K562 (cell line): ENCODE measurements around the gene LRRC8E. TPM values are rescaled to one million over a fixed set of nuclear protein-coding genes. Genes with fewer than 3 reads are reported as not detected.

Experiments used
- ATF1 ChIP-seq, 2 experiments: fragments of 450-650 bp in 1 of 2; IDR thresholded peaks; 2 replicates each; pipeline ENCODE4 v1.6.1; 2016; ENCODE audit warnings: missing compliant biosample characterization in 1 of 2, missing genetic modification characterization in 1 of 2
- ATF2 ChIP-seq: sonication (generic); formaldehyde crosslinking; IDR thresholded peaks from 2 replicates; pipeline ENCODE4 v1.8.1; 2022; ENCODE audit warnings: missing genetic modification reagents
- ATF7 ChIP-seq: fragments of 450-650 bp; IDR thresholded peaks from 2 replicates; pipeline ENCODE4 v1.7.1; 2014; ENCODE audit warnings: mild to moderate bottlenecking, moderate library complexity
- CREB1 ChIP-seq, 2 experiments: sonication (generic) in 1 of 2; formaldehyde crosslinking in 1 of 2; IDR thresholded peaks; 2 replicates each; pipeline versions ENCODE4 v1.6.1 to v1.8.0; 2012 to 2022; ENCODE audit warnings: inconsistent platforms in 1 of 2, mild to moderate bottlenecking in 1 of 2, missing genetic modification reagents in 1 of 2, moderate library complexity in 1 of 2
- PYGO2 ChIP-seq: fragments of 450-650 bp; IDR thresholded peaks from 2 replicates; pipeline ENCODE4 v1.6.1; 2016; ENCODE audit warnings: mild to moderate bottlenecking, missing genetic modification characterization, moderate library complexity, missing compliant biosample characterization
- SRF ChIP-seq, 2 experiments: fragments of 250-450, 450-650 bp in 1 of 2; sonication (Bioruptor Pico) in 1 of 2; sonication (generic) in 1 of 2; formaldehyde crosslinking; IDR thresholded peaks; 2 replicates each; pipeline versions ENCODE4 v1.5.0 to v1.5.1; 2020 to 2022; ENCODE audit warnings: mild to moderate bottlenecking in 1 of 2, missing genetic modification reagents in 1 of 2
- ZNF175 ChIP-seq: fragments of 200-800 bp; sonication (Bioruptor generic); IDR thresholded peaks from 2 replicates; pipeline ENCODE4 v1.6.1; 2016; ENCODE audit warnings: low read depth, mild to moderate bottlenecking, missing genetic modification characterization, missing compliant biosample characterization
- ZSCAN32 ChIP-seq: fragments of 450-650 bp; formaldehyde crosslinking; IDR thresholded peaks from 2 replicates; pipeline ENCODE4 v1.4.0; 2020; ENCODE audit warnings: mild to moderate bottlenecking, moderate library complexity
- polyA plus RNA-seq, 8 experiments: library from polyadenylated mRNA; depleted of rRNA in 4 of 8; stranded (reverse) in 5 of 8; unstranded in 3 of 8; fragments of >200 nt; fragmentation: Nextera tagmentation in 2 of 8; fragmentation: Illumina TruSeq in 1 of 8; extraction: Ambion mirVana in 2 of 8; extraction: Trizol in 1 of 8; gene quantifications; 2 replicates each; pipeline versions ENCODE4 v1.2.1 to v1.2.3, GENCODE V29; 2011 to 2014; ENCODE audit warnings: inconsistent platforms in 1 of 8, missing spikeins in 1 of 8
- total RNA-seq, 7 experiments: library from RNA; depleted of rRNA in 6 of 7; stranded (reverse); fragments of >200 nt in 6 of 7; fragmentation: Illumina TruSeq in 2 of 7; extraction: Trizol in 2 of 7; gene quantifications; 2 replicates each; pipeline versions ENCODE4 v1.2.1 to v1.2.3, GENCODE V29; 2011 to 2021; ENCODE audit warnings: low replicate concordance in 1 of 7
- TF ChIP-seq, protein P1 (sequence below): fragments of 450-650 bp; conservative IDR thresholded peaks from 2 replicates; pipeline ENCODE4 v1.6.1; 2016; ENCODE audit warnings: missing genetic modification characterization, low read depth, mild to moderate bottlenecking, control low read depth, missing compliant biosample characterization

The LRRC8E gene
- total and polyA plus RNA-seq, 9 of the 15 experiments (the other 6 are each of a cell fraction or from before 2014, with no cell fraction given) = 0.08 to 5.7 (median 3.5) TPM; not detected in 1

- TF ChIP-seq CREB1 (IDR thresholded peaks at IDR 0.05) (no peak), CREB1 (CRISPR knock-in tag; IDR thresholded peaks at IDR 0.05) (no peak), PYGO2 (tag) (no peak), ZNF175 (CRISPR knock-in tag) (no peak), ATF7 (no peak), SRF (CRISPR knock-in tag; IDR thresholded peaks at IDR 0.05) (no peak), ZSCAN32 (CRISPR knock-in tag) (no peak), ATF2 (no peak), ATF1 (CRISPR knock-in tag; IDR thresholded peaks at IDR 0.05) (no peak), ATF1 (tag; IDR thresholded peaks at IDR 0.05) (no peak)
- TF ChIP-seq, protein P1, sequence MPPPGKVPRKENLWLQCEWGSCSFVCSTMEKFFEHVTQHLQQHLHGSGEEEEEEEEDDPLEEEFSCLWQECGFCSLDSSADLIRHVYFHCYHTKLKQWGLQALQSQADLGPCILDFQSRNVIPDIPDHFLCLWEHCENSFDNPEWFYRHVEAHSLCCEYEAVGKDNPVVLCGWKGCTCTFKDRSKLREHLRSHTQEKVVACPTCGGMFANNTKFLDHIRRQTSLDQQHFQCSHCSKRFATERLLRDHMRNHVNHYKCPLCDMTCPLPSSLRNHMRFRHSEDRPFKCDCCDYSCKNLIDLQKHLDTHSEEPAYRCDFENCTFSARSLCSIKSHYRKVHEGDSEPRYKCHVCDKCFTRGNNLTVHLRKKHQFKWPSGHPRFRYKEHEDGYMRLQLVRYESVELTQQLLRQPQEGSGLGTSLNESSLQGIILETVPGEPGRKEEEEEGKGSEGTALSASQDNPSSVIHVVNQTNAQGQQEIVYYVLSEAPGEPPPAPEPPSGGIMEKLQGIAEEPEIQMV = no peak
Measured at GRCh38 chr19:7930765-7931164, 42.5 kb downstream of the LRRC8E start (continued).
